GM12872 (cell line): Measurements from ENCODE around the gene ZNHIT2.

Experiments
- CTCF ChIP-seq: IDR thresholded peaks from 3 replicates; pipeline ENCODE4 v1.5.1; 2011; ENCODE audit warnings: low read depth, mild to moderate bottlenecking, low read length, moderate library complexity; ENCODE audit not compliant: insufficient read depth

Gene ZNHIT2

GRCh38 chr11:65096926-65097325, 20.6 kb downstream of the ZNHIT2 start:
- TF ChIP-seq CTCF: no peak

DNA sequence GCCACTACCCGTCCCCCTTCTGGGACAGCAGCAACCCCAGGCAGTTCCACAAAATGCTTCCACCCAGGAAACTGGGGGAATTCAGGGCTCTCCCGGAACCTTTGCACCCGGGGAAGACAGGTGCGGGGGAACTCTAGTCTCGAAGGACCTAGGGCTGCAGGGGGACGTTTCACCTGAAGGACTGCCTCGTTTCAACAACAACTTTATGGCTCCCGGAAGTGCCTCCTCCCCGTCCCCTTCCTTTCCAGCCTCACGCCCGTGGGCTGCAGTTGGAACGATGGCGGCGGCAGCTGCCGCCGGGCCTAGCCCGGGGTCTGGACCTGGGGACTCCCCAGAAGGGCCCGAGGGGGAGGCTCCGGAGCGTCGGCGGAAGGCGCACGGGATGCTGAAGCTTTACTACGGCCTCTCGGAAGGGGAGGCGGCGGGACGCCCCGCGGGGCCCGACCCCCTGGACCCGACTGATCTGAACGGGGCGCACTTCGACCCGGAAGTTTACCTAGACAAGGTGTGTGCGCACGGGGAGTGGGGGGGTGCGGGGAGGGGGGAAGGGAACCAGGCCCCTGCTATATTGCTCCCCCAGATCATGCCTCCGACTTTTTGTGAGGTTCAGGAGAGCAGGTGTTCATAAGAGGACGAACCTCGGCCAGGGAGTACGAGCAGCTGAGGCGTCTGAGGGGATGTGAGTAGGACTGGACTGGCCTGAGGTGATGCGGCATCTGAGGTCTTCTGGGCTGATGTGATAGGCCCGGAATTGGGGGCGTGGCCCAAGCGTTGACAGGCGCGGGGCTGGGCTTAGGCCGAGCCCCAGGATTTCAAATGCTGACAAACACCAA, 21.3 kb downstream of the ZNHIT2 start, which contains the start of gene VPS51:
Gene VPS51 (plus strand): TSS at position 241 of the 833 bp plus-strand sequence. CDS start 37 bp downstream, at position 278.
- no peak for TF ChIP-seq CTCF

DNA sequence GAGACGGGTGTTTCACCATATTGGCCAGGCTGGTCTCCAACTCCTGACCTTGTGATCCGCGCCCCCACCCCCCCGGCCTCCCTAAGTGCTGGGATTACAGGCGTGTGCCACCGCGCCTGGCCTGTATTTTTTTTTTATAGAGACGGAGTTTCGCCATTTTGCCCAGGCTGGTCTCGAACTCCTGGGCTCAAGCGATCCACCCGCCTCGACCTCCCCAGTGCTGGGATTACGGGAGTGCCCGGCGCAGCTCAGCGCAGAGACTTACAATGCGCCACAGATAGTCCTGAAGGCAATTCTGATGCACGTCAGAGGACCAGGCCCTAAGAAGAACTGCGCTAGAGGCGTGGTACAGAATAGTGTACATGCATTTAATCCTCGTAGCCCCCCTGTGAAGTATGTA, 22.1 kb downstream of the ZNHIT2 start:
- no peak for TF ChIP-seq CTCF

- TF ChIP-seq CTCF: no peak
Measured at GRCh38 chr11:65090628-65091027, 26.9 kb downstream of the ZNHIT2 start.

DNA sequence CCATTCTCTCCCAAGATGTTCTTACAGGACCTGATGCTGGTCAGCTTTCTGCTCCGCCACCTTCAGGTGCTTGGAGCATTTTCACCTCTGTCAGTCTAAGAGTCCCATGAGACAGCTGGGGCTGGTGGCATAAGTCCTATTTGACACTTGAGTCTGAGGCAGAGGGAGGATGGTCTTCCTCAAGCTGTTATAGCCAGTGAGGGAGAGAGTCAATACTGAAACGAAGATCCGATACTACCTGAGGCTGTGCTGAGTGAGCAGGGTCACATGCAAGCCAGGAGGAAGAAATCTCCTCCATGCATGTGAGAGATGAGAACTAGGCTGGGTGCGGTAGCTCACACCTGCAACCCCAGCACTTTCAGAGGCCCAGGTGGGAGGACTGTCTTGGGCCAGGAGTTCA, 27.9 kb downstream of the ZNHIT2 start:
- no peak for TF ChIP-seq CTCF

DNA sequence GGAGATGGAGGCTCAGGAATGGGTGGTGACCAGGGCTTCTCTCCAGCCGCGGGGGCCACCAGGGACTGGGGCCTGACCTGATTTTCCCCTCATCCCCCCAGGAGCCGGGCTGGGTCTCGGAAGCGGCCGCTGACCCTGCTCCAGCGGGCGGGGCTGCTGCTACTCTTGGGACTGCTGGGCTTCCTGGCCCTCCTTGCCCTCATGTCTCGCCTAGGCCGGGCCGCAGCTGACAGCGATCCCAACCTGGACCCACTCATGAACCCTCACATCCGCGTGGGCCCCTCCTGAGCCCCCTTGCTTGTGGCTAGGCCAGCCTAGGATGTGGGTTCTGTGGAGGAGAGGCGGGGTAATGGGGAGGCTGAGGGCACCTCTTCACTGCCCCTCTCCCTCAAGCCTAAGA, 29.7 kb downstream of the ZNHIT2 start:
- TF ChIP-seq CTCF: no peak

- TF ChIP-seq CTCF: no peak
Measured at GRCh38 chr11:65087216-65087615, 30.3 kb downstream of the ZNHIT2 start.
